ENCODE measurements around the gene ZFP28. TPM values are rescaled to one million over a fixed set of nuclear protein-coding genes. Genes with fewer than 3 reads are reported as not detected.
A peak's percentile ranks its signal among the peaks of the same experiment; 100 is the strongest.

Gene ZFP28
- total and polyA plus RNA-seq, 4 donors: 2.7 to 12.9 (median 5.3) TPM

- H3K4me1 ChIP-seq (ENCODE audit: control insufficient read depth in 5 of 5, insufficient read depth in 5 of 5, low read length in 5 of 5): peaks cover 0 to 8% (median 5%) of the 10 kb centered on the region in 5 donors
- DNase-seq (peak; percentile 94 to 96 (median 95)), ATAC-seq (ENCODE audit: insufficient read depth, low FRiP score) (peak; percentile 98)
- peaks cover 9 to 45% (median 34%) of the 10 kb centered on the region in 4 donors for H3K36me3 ChIP-seq (ENCODE audit: control insufficient read depth in 4 of 4, insufficient read depth in 4 of 4, low read length in 4 of 4)
- H3K9me3 ChIP-seq (ENCODE audit: control insufficient read depth in 4 of 4, insufficient read depth in 3 of 4, low read length in 3 of 4): peaks cover 18 to 48% (median 27%) of the 10 kb centered on the region in 4 donors
- H3K27me3 ChIP-seq (ENCODE audit: control insufficient read depth in 3 of 3, insufficient read depth in 3 of 3, low read length in 2 of 3): no peaks in the 10 kb centered on the region
- TF ChIP-seq CTCF (IDR thresholded peaks at IDR 0.05; ENCODE audit: control extremely low read depth, extremely low read depth): no peak
- peak within 1 kb of the TSS; percentile 77 for H3K4me3 ChIP-seq
- H3K27ac ChIP-seq (ENCODE audit: low read depth in 1 of 2, low read length in 1 of 2): peak within 1 kb of the TSS; percentile 87 to 93
- 3 to 4% methylated on average over 63 to 66 of the region's 66 CpGs for WGBS, 2 donors
- peak within 1 kb of the TSS in 1 of 2 donors; percentile 60 for H3K9ac ChIP-seq (ENCODE audit: insufficient read depth in 1 of 2, low read length in 2 of 2)
Measured at GRCh38 chr19:56567274-56568120, 28.7 kb downstream of the ZFP28 start, which contains the start of gene ZNF470. Gene ZNF470 (plus strand): TSS chr19:56567468. CDS start chr19:56570312, 2,844 bp downstream.

- DNase-seq (peak in 1 of 3 donors; percentile 26), ATAC-seq (ENCODE audit: insufficient read depth, low FRiP score) (no peak)
- TF ChIP-seq CTCF (IDR thresholded peaks at IDR 0.05; ENCODE audit: control extremely low read depth, extremely low read depth): no peak
- Histone ChIP-seq H3K9ac (ENCODE audit: insufficient read depth in 1 of 2, low read length in 2 of 2) (no peak overlapping the region), H3K9me3 (ENCODE audit: control insufficient read depth in 4 of 4, insufficient read depth in 3 of 4, low read length in 3 of 4) (peaks cover 21 to 69% (median 39%) of the 10 kb centered on the region in 4 donors), H3K27ac (ENCODE audit: low read depth in 1 of 2, low read length in 1 of 2) (no peak overlapping the region), H3K4me3 (no peak overlapping the region), H3K27me3 (ENCODE audit: control insufficient read depth in 3 of 3, insufficient read depth in 3 of 3, low read length in 2 of 3) (no peaks in the 10 kb centered on the region), H3K4me1 (ENCODE audit: control insufficient read depth in 5 of 5, insufficient read depth in 5 of 5, low read length in 5 of 5) (peaks cover 0 to 7% (median 5%) of the 10 kb centered on the region in 5 donors), H3K36me3 (ENCODE audit: control insufficient read depth in 4 of 4, insufficient read depth in 4 of 4, low read length in 4 of 4) (peaks cover 16 to 78% (median 65%) of the 10 kb centered on the region in 4 donors)
- WGBS, 2 donors: 48 to 72% methylated on average over 2 of the region's 2 CpGs
Measured at GRCh38 chr19:56572589-56572988, 33.8 kb downstream of the ZFP28 start.

GRCh38 chr19:56573914-56574313 is 35.2 kb downstream of the ZFP28 start:
- DNase-seq (no peak), ATAC-seq (ENCODE audit: insufficient read depth, low FRiP score) (no peak)
- TF ChIP-seq CTCF (IDR thresholded peaks at IDR 0.05; ENCODE audit: control extremely low read depth, extremely low read depth): no peak
- Histone ChIP-seq H3K36me3 (ENCODE audit: control insufficient read depth in 4 of 4, insufficient read depth in 4 of 4, low read length in 4 of 4) (peaks cover 16 to 87% (median 68%) of the 10 kb centered on the region in 4 donors), H3K27ac (ENCODE audit: low read depth in 1 of 2, low read length in 1 of 2) (no peak overlapping the region), H3K27me3 (ENCODE audit: control insufficient read depth in 3 of 3, insufficient read depth in 3 of 3, low read length in 2 of 3) (no peaks in the 10 kb centered on the region), H3K4me1 (ENCODE audit: control insufficient read depth in 5 of 5, insufficient read depth in 5 of 5, low read length in 5 of 5) (no peaks in the 10 kb centered on the region), H3K9ac (ENCODE audit: insufficient read depth in 1 of 2, low read length in 2 of 2) (no peak overlapping the region), H3K4me3 (no peak overlapping the region), H3K9me3 (ENCODE audit: control insufficient read depth in 4 of 4, insufficient read depth in 3 of 4, low read length in 3 of 4) (peaks cover 27 to 72% (median 49%) of the 10 kb centered on the region in 4 donors)
- WGBS, 2 donors: 98% methylated on average over 3 of the region's 3 CpGs

Data from lung (tissue), 12 donors.